GM19025 (cell line): Measurements from ENCODE around the gene DLGAP4.

Experiments
- ATAC-seq: cut with Tn5 transposase; IDR thresholded peaks from one replicate; pipeline ENCODE4 v1.9.1; 2021; ENCODE audit warnings: mild to moderate bottlenecking, low read depth, moderate library complexity; ENCODE audit not compliant: unreplicated experiment

The DLGAP4 gene

GRCh38 chr20:36574366-36575135, 268.4 kb downstream of the DLGAP4 start:
- no peak for ATAC-seq

- no peak for ATAC-seq
Observed at GRCh38 chr20:36576081-36576445, 269.9 kb downstream of the DLGAP4 start.
